Motor neuron (in vitro differentiated cells): ENCODE results near the gene PRELP. TPM values are rescaled to one million over a fixed set of nuclear protein-coding genes. Genes with fewer than 3 reads are reported as not detected.

Experiments
- ATAC-seq, 8 experiments: fragments of 200-7000 bp; cut with Tn5 transposase; replicated peaks in 6 of 8; 2 replicates each; pipeline ENCODE4 v1.8.0; 2021; ENCODE audit warnings: mild to moderate bottlenecking in 8 of 8, moderate library complexity in 8 of 8
- H3K27ac ChIP-seq, 2 donors: fragments of 250-450 bp; sonication (Bioruptor Pico); 2 replicates each; pipeline ENCODE4 v1.9.0; 2021; ENCODE audit warnings: antibody characterized with exemption in 2 of 2, mild to moderate bottlenecking in 2 of 2, moderate library complexity in 1 of 2
- H3K4me1 ChIP-seq, 2 donors: fragments of 250-450 bp; sonication (Bioruptor Pico); replicated peaks in 1 of 2; 2 replicates each; pipeline ENCODE4 v1.6.1; 2021; ENCODE audit warnings: antibody characterized with exemption in 2 of 2, mild to moderate bottlenecking in 2 of 2, moderate library complexity in 1 of 2
- H3K4me3 ChIP-seq, 5 donors: fragments of 250-450 bp; sonication (Bioruptor Pico); 2 replicates each; pipeline ENCODE4 v1.9.0; 2021; ENCODE audit warnings: antibody characterized with exemption in 5 of 5, mild to moderate bottlenecking in 5 of 5, moderate library complexity in 4 of 5
- WGBS, 10 experiments: fragments of 450-650 bp; shearing (Covaris generic); methylation state at CpG; one replicate each; pipeline ENCODE4 v1.0.0; 2022; 5-methylcytosine and 5-hydroxymethylcytosine counted together
- in situ Hi-C, 9 experiments: fragments of 400-800 bp; cut with MboI; loops; one replicate each; pipeline ENCODE4 v1.15.0; 2021; ENCODE audit warnings: low sequenced_read_pairs in 9 of 9, low pct_unique_long_range_greater_than_20kb in 2 of 9; ENCODE audit not compliant: unreplicated experiment in 9 of 9
- total RNA-seq, 8 experiments: library from RNA; unstranded; fragments of 300-600 nt; gene quantifications; 2 replicates each; pipeline versions ENCODE4 v1.2.3 to v1.2.4, GENCODE V29; 2022

The PRELP gene
- under 1 TPM; 0.09 to 0.76 (median 0.22) TPM for total RNA-seq

GRCh38 chr1:203475012-203475981 is at the start of gene PRELP:
Gene PRELP, plus strand, starts transcription at chr1:203475806. Its CDS starts 7,379 bp downstream, at chr1:203483185.
- in situ Hi-C loops, result loop anchor here in 5 of 9 experiments (25.0 kb wide), 3 partner anchors 113 to 662 kb away; partner anchors contain the start of gene FMOD (in 1 of the 5)

GRCh38 chr1:203426366-203426765 is 49.2 kb upstream of the PRELP start:
- H3K27ac ChIP-seq, result no peak overlapping the region
- H3K4me1 ChIP-seq, result peaks cover 8 to 16% of the 10 kb centered on the region in 2 donors
- no peak overlapping the region for H3K4me3 ChIP-seq
- WGBS, 10 experiments, result 6 to 76% (median 40%) methylated on average over 1 to 5 of the region's 5 CpGs; no CpG with 5 or more reads in 1 of the 10 experiments
- ATAC-seq, result no peak
- in situ Hi-C loops, result no loop called here

More at GRCh38 chr1:203475012-203475981, at the start of gene PRELP:
- peaks cover 7 to 17% of the 10 kb centered on the region in 2 donors for H3K4me1 ChIP-seq
- WGBS, 10 experiments, result 0 to 57% (median 13%) methylated on average over 1 to 5 of the region's 8 CpGs; no CpG with 5 or more reads in 1 of the 10 experiments
- no peak within 1 kb of the TSS for H3K4me3 ChIP-seq
- H3K27ac ChIP-seq, result no peak within 1 kb of the TSS
- peak; percentile 45 to 75 (median 52) for ATAC-seq

GRCh38 chr1:203426870-203427269 is 48.7 kb upstream of the PRELP start:
- Histone ChIP-seq H3K27ac (no peak overlapping the region), H3K4me1 (peaks cover 8 to 16% of the 10 kb centered on the region in 2 donors), H3K4me3 (no peak overlapping the region)
- in situ Hi-C loops, result no loop called here
- WGBS, 10 experiments, result 46 to 100% (median 100%) methylated on average over 1 to 2 of the region's 2 CpGs; no CpG with 5 or more reads in 5 of the 10 experiments
- no peak for ATAC-seq

DNA sequence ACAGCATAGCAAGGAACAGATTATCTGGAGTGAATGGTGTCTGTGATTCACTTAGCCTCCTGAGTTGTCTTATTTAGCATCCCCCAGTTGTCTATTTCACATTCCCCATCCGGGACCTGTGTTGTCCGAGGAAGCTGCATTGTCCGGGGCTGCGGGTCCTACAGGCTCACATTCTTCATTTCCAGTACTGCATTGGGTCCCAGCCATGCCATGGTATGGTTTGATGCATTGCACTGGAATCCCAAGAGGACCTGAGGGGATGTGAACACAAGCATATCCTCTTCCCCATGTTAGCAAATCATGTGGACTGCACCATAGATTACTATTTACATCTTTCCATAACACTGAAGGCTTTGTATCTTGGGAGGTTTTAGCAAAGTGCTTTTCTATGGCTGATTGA is 48.2 kb upstream of the PRELP start:
- 92 to 96% (median 94%) methylated on average over 2 to 4 of the region's 4 CpGs; no CpG with 5 or more reads in 6 of the 10 experiments for WGBS, 10 experiments

GRCh38 chr1:203428981-203429599 is 46.5 kb upstream of the PRELP start:
- Histone ChIP-seq H3K27ac (no peak overlapping the region), H3K4me3 (no peak overlapping the region), H3K4me1 (peaks cover 8 to 16% of the 10 kb centered on the region in 2 donors)
- no peak for ATAC-seq
- in situ Hi-C loops, result no loop called here
- 53 to 90% (median 83%) methylated on average over 1 to 11 of the region's 11 CpGs; no CpG with 5 or more reads in 2 of the 10 experiments for WGBS, 10 experiments

More for the DNA sequence above, 48.2 kb upstream of the PRELP start:
- H3K27ac ChIP-seq, result no peak overlapping the region
- no peak for ATAC-seq
- peaks cover 8 to 16% of the 10 kb centered on the region in 2 donors for H3K4me1 ChIP-seq
- no peak overlapping the region for H3K4me3 ChIP-seq
- in situ Hi-C loops, result no loop called here

DNA sequence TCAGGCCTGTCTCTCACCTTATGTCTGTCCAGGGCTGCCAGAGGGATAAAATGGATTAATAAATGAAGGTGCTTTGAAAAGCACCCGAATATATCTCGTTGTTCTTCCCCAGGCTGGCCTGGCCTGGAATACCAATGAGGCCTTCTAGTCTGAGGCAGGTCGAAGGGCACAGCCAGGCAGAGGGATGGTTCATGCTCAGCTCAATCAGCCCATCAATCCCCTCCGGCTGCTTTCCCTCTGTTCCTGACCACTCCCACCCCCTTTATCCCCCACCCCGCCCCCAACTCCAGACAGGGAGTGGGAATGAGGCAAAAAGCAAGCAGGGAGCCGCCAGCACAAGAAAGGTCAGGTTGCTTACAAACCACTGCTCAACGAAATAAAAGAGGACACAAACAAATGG is 40.0 kb upstream of the PRELP start:
- 43 to 83% (median 54%) methylated on average over 2 to 5 of the region's 7 CpGs; no CpG with 5 or more reads in 5 of the 10 experiments for WGBS, 10 experiments
- in situ Hi-C loops, result no loop called here
- Histone ChIP-seq H3K27ac (no peak overlapping the region), H3K4me3 (no peak overlapping the region), H3K4me1 (no peaks in the 10 kb centered on the region)
- ATAC-seq, result peak in 3 of 8 experiments; percentile 39 to 53 (median 49)

DNA sequence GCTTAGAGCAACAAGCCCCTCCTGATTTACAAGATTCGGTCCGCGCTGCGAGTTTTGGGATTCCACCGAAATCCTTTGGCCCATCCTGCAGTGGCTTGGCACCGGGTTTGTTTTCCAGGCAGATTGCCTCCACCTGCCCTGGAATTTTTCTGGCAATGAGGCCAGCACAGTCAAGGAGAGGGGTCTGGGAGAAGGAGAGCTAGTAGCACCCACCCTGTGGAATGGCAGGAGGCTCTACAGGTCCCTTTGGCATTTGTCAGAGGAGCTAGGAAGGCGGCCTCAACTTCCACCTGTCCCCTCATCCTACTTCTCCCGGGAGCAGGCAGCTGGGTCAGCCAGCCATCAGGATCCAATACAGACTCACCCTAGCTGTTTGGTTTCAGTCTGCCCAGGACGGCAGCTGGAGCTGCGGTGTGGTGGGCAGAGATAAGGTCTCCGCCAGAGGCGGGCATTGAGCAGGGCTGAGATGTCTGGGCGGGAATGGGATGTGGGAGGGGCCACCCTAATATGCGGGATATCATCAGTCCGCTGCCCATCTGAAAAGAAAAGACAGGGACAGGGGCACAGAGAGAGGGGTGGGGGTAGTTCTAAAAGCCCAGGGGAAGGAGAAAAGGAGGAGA is 37.8 kb upstream of the PRELP start:
- peaks cover 0 to 2% of the 10 kb centered on the region in 2 donors for H3K4me1 ChIP-seq
- in situ Hi-C loops, result no loop called here
- no peak overlapping the region for H3K27ac ChIP-seq
- H3K4me3 ChIP-seq, result no peak overlapping the region
- 83 to 100% (median 90%) methylated on average over 2 to 14 of the region's 15 CpGs; no CpG with 5 or more reads in 3 of the 10 experiments for WGBS, 10 experiments
- ATAC-seq, result no peak

- WGBS, 10 experiments, result 6 to 100% (median 73%) methylated on average over 1 to 6 of the region's 6 CpGs
- Histone ChIP-seq H3K4me1 (peaks cover 0 to 2% of the 10 kb centered on the region in 2 donors), H3K27ac (no peak overlapping the region), H3K4me3 (no peak overlapping the region)
- in situ Hi-C loops, result no loop called here
- ATAC-seq, result no peak
Observed at GRCh38 chr1:203439131-203439730, 36.4 kb upstream of the PRELP start.

GRCh38 chr1:203440771-203441170 is 34.8 kb upstream of the PRELP start:
- ATAC-seq, result peak; percentile 80 to 99 (median 94)

DNA sequence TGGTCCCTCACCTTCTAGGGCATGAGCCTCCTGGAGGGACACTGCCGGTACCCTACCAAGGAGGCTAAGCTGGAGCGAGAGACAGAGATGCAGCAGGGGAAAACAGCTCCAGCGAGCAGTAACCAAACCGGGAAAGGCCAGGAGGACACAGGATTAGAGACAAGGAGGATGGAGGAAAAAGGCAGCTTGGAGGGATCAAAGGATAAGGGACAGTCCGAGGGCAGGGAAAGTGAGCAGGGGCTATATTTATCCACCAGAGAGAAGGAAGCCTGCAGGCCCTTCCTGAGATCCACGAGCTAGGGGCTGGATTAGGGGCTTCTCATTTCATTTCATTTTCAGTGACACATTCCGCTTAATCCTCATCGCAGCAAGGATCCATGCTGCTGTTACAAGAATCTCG is 33.8 kb upstream of the PRELP start:
- in situ Hi-C loops, result no loop called here
- WGBS, 10 experiments, result 55 to 82% (median 77%) methylated on average over 1 to 9 of the region's 9 CpGs; no CpG with 5 or more reads in 1 of the 10 experiments

More at GRCh38 chr1:203440771-203441170, 34.8 kb upstream of the PRELP start:
- Histone ChIP-seq H3K4me3 (no peak overlapping the region), H3K4me1 (peaks cover 0 to 2% of the 10 kb centered on the region in 2 donors), H3K27ac (no peak overlapping the region)
- 0 to 100% (median 34%) methylated on average over 1 to 4 of the region's 7 CpGs; no CpG with 5 or more reads in 2 of the 10 experiments for WGBS, 10 experiments
- in situ Hi-C loops, result no loop called here

DNA sequence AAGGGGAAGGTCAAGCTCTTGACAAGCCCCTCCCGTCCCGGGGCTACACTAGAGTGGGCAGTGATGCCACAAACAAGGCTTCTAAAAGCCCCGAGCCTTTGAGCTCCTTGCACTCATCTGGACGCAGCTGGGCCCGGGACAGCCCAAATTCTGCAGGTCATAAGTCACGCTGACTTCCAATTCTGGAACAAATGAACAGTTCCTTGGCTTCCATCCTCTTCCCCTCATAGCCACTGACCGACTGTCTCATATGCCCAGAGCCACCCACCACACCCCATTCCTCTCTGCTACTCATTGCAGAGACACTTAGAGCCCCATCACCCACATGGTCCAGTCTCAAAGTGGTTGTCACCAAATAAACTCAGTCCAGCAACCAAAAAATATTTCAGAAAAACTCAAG is 32.8 kb upstream of the PRELP start:
- peak in 1 of 8 experiments; percentile 31 for ATAC-seq
- Histone ChIP-seq H3K4me1 (peaks cover 0 to 2% of the 10 kb centered on the region in 2 donors), H3K27ac (no peak overlapping the region), H3K4me3 (no peak overlapping the region)
- 11 to 100% (median 86%) methylated on average over 1 to 7 of the region's 7 CpGs; no CpG with 5 or more reads in 3 of the 10 experiments for WGBS, 10 experiments
- in situ Hi-C loops, result no loop called here

More for the DNA sequence above, 33.8 kb upstream of the PRELP start:
- ATAC-seq, result no peak
- peaks cover 0 to 2% of the 10 kb centered on the region in 2 donors for H3K4me1 ChIP-seq
- no peak overlapping the region for H3K4me3 ChIP-seq
- H3K27ac ChIP-seq, result no peak overlapping the region

- in situ Hi-C loops, result no loop called here
- no peak for ATAC-seq
- Histone ChIP-seq H3K4me1 (peaks cover 3 to 6% of the 10 kb centered on the region in 2 donors), H3K4me3 (no peak overlapping the region), H3K27ac (no peak overlapping the region)
- WGBS, 10 experiments, result 11 to 80% (median 42%) methylated on average over 1 to 2 of the region's 2 CpGs; no CpG with 5 or more reads in 3 of the 10 experiments
Observed at GRCh38 chr1:203443296-203443695, 32.3 kb upstream of the PRELP start.
